ENCODE data around the gene FAM117A. TPM values are rescaled to one million over a fixed set of nuclear protein-coding genes. Genes with fewer than 3 reads are reported as not detected.
A peak's percentile ranks its signal among the peaks of the same experiment; 100 is the strongest.

Gene FAM117A, protein sequence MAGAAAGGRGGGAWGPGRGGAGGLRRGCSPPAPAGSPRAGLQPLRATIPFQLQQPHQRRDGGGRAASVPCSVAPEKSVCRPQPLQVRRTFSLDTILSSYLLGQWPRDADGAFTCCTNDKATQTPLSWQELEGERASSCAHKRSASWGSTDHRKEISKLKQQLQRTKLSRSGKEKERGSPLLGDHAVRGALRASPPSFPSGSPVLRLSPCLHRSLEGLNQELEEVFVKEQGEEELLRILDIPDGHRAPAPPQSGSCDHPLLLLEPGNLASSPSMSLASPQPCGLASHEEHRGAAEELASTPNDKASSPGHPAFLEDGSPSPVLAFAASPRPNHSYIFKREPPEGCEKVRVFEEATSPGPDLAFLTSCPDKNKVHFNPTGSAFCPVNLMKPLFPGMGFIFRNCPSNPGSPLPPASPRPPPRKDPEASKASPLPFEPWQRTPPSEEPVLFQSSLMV
- 10 to 100 TPM in 6 of 9 donors, 1 to 10 TPM in 3; 5.9 to 18.5 (median 14.9) TPM for total RNA-seq
- polyA plus RNA-seq: 1 to 10 TPM; 5.2 to 7.1 TPM
- long read RNA-seq, donor 1, partial matches to known transcripts: 2 of 5 reads
- long read RNA-seq, donor 1, other reads (novel, unspliced or antisense): 2 of 5 reads
- long read RNA-seq, donor 2, partial matches to known transcripts: 3 of 4 reads
- long read RNA-seq, donor 2, other reads (novel, unspliced or antisense): 0 of 4 reads
- long read RNA-seq, donor 3, partial matches to known transcripts: 1 of 7 reads
- long read RNA-seq, donor 3, other reads (novel, unspliced or antisense): 2 of 7 reads

DNA sequence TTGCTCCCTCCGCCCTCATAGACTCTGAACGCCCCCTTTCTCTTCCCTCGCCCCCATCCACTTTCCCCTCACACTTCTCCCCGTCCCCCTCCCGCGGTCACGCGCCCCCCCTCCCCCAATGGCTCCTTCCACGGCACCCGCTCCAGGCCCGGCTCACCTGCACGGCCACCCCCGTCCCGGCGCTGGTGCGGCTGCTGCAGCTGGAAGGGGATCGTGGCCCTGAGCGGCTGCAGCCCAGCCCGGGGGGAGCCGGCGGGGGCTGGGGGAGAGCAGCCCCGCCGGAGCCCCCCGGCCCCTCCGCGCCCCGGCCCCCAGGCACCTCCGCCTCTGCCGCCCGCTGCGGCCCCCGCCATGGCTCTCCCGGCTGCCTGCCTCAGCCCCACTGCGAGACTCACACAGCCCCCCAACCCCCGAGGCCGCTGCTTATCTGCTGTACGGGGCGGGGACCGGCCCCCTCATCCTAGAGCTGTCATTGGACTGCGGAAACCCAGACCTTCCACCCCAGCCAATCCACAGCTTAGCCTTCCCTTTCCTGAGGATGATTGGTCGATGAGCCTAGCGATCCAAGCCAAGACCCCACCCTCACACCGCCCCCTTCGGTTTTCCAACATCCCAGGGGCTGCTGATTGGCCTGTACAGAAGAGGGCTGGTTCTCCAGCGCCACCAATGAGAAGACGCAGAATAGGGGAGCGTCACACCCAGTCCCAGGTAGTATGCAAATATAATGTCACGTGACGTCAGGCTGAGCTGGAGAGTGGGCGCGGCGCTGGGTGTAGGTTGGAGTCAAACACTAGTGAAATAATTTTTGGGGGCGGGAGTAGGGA lies at the start of gene FAM117A:
Gene FAM117A, minus strand, starts transcription at position 397 of the 824 bp plus-strand sequence. Its CDS starts 44 bp downstream, at position 353.
- TF ChIP-seq, protein P1, sequence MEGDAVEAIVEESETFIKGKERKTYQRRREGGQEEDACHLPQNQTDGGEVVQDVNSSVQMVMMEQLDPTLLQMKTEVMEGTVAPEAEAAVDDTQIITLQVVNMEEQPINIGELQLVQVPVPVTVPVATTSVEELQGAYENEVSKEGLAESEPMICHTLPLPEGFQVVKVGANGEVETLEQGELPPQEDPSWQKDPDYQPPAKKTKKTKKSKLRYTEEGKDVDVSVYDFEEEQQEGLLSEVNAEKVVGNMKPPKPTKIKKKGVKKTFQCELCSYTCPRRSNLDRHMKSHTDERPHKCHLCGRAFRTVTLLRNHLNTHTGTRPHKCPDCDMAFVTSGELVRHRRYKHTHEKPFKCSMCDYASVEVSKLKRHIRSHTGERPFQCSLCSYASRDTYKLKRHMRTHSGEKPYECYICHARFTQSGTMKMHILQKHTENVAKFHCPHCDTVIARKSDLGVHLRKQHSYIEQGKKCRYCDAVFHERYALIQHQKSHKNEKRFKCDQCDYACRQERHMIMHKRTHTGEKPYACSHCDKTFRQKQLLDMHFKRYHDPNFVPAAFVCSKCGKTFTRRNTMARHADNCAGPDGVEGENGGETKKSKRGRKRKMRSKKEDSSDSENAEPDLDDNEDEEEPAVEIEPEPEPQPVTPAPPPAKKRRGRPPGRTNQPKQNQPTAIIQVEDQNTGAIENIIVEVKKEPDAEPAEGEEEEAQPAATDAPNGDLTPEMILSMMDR (IDR thresholded peaks at IDR 0.05): no peak
- peak in 1 of 2 donors; percentile 66 for TF ChIP-seq POLR2A (IDR thresholded peaks at IDR 0.05)
- peak within 1 kb of the TSS; percentile 67 to 96 (median 74) for H3K4me3 ChIP-seq
- DNase-seq (peak; percentile 94 to 97 (median 97)), ATAC-seq (peak; percentile 99)
- H3K27me3 ChIP-seq: no peaks in the 10 kb centered on the region
- intact Hi-C loops (cut with DNase I): loop anchor here in 4 of 10 donors (1.0 to 5.0 kb wide), 4 partner anchors 24 to 56 kb away; partner anchors contain the start of gene KAT7 (in 1 of the 4)
- H3K27ac ChIP-seq: peak within 1 kb of the TSS in 11 of 12 donors; percentile 46 to 89 (median 68)
- H3K4me1 ChIP-seq: peaks cover 0 to 45% (median 17%) of the 10 kb centered on the region in 12 donors
- H3K9me3 ChIP-seq: no peaks in the 10 kb centered on the region
- H3K36me3 ChIP-seq: no peaks in the 10 kb centered on the region
- WGBS, 4 donors: 1% methylated on average over 28 to 53 of the region's 53 CpGs

DNA sequence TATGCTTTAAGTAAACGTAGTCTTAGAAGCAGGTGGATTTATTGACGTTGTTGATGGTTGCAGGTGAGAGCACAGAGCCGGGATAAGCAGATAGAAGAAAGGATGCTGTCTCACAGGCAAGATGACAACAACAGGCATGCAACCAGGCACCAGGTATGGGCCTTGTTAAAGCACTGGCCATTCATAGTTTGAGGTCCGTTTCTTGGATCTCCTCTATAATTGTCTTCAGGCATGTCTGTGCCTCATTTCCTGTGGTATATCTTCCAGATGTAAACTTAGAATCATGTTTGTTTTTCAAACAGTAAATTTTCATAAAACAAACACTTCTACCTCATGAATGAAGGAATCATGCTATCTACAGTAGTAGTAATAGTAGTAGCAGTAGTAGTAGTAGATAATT lies 45.1 kb upstream of the FAM117A start:
- H3K4me1 ChIP-seq: peaks cover 0 to 8% (median 0%) of the 10 kb centered on the region in 12 donors
- H3K27me3 ChIP-seq: no peaks in the 10 kb centered on the region
- no peaks in the 10 kb centered on the region for H3K9me3 ChIP-seq
- peaks cover 0 to 100% (median 98%) of the 10 kb centered on the region in 9 donors for H3K36me3 ChIP-seq
- intact Hi-C loops (cut with DNase I): no loop called here
- H3K27ac ChIP-seq: no peak overlapping the region
- H3K4me3 ChIP-seq: no peak overlapping the region
- ATAC-seq: no peak
- no peak for DNase-seq
- WGBS, 4 donors: 69 to 81% (median 75%) methylated on average over 4 of the region's 4 CpGs
- TF ChIP-seq, protein P1 (IDR thresholded peaks at IDR 0.05): no peak
- TF ChIP-seq POLR2A (IDR thresholded peaks at IDR 0.05): no peak

DNA sequence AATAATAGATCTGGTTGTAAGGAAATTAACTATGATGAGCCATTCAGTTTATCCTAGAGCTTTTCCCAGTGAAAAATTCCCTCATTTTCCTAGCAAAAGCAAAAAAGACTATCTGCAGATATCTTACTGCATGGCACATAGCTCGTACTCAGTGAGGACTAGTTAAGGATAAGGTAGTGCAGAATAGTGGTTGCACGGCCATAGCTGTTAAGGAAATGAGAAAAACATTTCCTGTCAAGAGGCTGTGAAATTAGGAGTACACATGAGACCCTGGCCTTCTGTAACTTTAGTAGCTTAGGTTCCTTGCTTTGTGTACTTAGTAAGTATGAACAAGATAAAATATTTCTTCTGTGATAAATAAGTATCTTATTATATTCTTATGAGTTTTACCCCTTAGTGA lies 34.8 kb upstream of the FAM117A start:
- ATAC-seq: no peak

More for the DNA sequence above, 34.8 kb upstream of the FAM117A start:
- peaks cover 0 to 39% (median 16%) of the 10 kb centered on the region in 12 donors for H3K4me1 ChIP-seq
- intact Hi-C loops (cut with DNase I): loop anchor here in 2 of 10 donors (10.0 kb wide), 1 partner anchor 46 kb away; the partner anchor contains the start of gene TAC4 (in 2 of the 2)
- H3K27ac ChIP-seq: peak overlapping the region in 4 of 12 donors; percentile 2 to 46 (median 18)
- no peak overlapping the region for H3K4me3 ChIP-seq
- peaks cover 0 to 100% (median 99%) of the 10 kb centered on the region in 9 donors for H3K36me3 ChIP-seq
- WGBS, 4 donors: 65 to 75% (median 73%) methylated on average over 2 of the region's 2 CpGs
- DNase-seq: no peak
- no peaks in the 10 kb centered on the region for H3K9me3 ChIP-seq
- no peaks in the 10 kb centered on the region for H3K27me3 ChIP-seq
- TF ChIP-seq, protein P1 (IDR thresholded peaks at IDR 0.05): no peak
- no peak for TF ChIP-seq POLR2A (IDR thresholded peaks at IDR 0.05)
